ENCODE data around the gene CHRM1. TPM values are rescaled to one million over a fixed set of nuclear protein-coding genes. Genes with fewer than 3 reads are reported as not detected.

CHRM1 gene
- total RNA-seq, 1 donor from 2014 or later: not detected

- no peak for DNase-seq (ENCODE audit: low read depth)
These were observed 4.8 kb upstream of the CHRM1 start for GRCh38 chr11:62925745-62926679.

- DNase-seq (ENCODE audit: low read depth): no peak
These were observed 4.1 kb upstream of the CHRM1 start for GRCh38 chr11:62925308-62925707.

- DNase-seq (ENCODE audit: low read depth): no peak
These were observed 2.6 kb upstream of the CHRM1 start for GRCh38 chr11:62923601-62924411.

GRCh38 chr11:62922653-62923431 is 1.7 kb upstream of the CHRM1 start:
- DNase-seq (ENCODE audit: low read depth): no peak

GRCh38 chr11:62922189-62922589 is 1.0 kb upstream of the CHRM1 start:
- no peak for DNase-seq (ENCODE audit: low read depth)

- DNase-seq (ENCODE audit: low read depth): no peak
These were observed 518 bp upstream of the CHRM1 start for GRCh38 chr11:62921573-62922188.

GRCh38 chr11:62919898-62920640 is 1.1 kb downstream of the CHRM1 start:
- no peak for DNase-seq (ENCODE audit: low read depth)

- no peak for DNase-seq (ENCODE audit: low read depth)
These were observed 1.7 kb downstream of the CHRM1 start for GRCh38 chr11:62919476-62919875.

GRCh38 chr11:62918531-62918930 is 2.6 kb downstream of the CHRM1 start:
- no peak for DNase-seq (ENCODE audit: low read depth)

GRCh38 chr11:62917906-62918502 is 3.2 kb downstream of the CHRM1 start:
- DNase-seq (ENCODE audit: low read depth): no peak

GRCh38 chr11:62914416-62914815 is 6.7 kb downstream of the CHRM1 start:
- DNase-seq (ENCODE audit: low read depth): no peak

GRCh38 chr11:62912268-62912667 is 8.9 kb downstream of the CHRM1 start:
- DNase-seq (ENCODE audit: low read depth): no peak

- DNase-seq (ENCODE audit: low read depth): no peak
These were observed 9.7 kb downstream of the CHRM1 start for GRCh38 chr11:62911137-62912130.

- DNase-seq (ENCODE audit: low read depth): no peak
These were observed 10.9 kb downstream of the CHRM1 start for GRCh38 chr11:62910141-62910882.

- peak; percentile 47 for DNase-seq (ENCODE audit: low read depth)
These were observed 11.9 kb downstream of the CHRM1 start for GRCh38 chr11:62909107-62909894.

- no peak for DNase-seq (ENCODE audit: low read depth)
These were observed 12.6 kb downstream of the CHRM1 start for GRCh38 chr11:62908468-62909072.

GRCh38 chr11:62905927-62906531 is 15.1 kb downstream of the CHRM1 start:
- DNase-seq (ENCODE audit: low read depth): peak; percentile 60
